ENCODE measurements around the gene CHCHD6. TPM values are rescaled to one million over a fixed set of nuclear protein-coding genes. Genes with fewer than 3 reads are reported as not detected.

Gene CHCHD6
- total RNA-seq, 2 donors from 2014 or later, result 23.6 to 34.4 TPM

- Histone ChIP-seq H3K4me3 (ENCODE audit: low read length) (no peak overlapping the region), H3K36me3 (ENCODE audit: control insufficient read depth, insufficient read depth, low read length) (no peaks in the 10 kb centered on the region), H3K9ac (ENCODE audit: extremely low read depth, low read length, poor library complexity, severe bottlenecking) (no peak overlapping the region), H3K27ac (ENCODE audit: low read depth, low read length) (no peak overlapping the region), H3K9me3 (ENCODE audit: control insufficient read depth, low read length) (no peaks in the 10 kb centered on the region), H3K4me1 (ENCODE audit: control insufficient read depth, insufficient read depth, low read length) (peaks cover 3% of the 10 kb centered on the region), H3K27me3 (ENCODE audit: control insufficient read depth, insufficient read depth, low read length, poor library complexity, severe bottlenecking) (no peaks in the 10 kb centered on the region)
- H3K27me3 Mint-ChIP-seq (ENCODE audit: insufficient read depth), result no peaks in the 10 kb centered on the region
- no peaks in the 10 kb centered on the region for H3K9me3 Mint-ChIP-seq
- no peak overlapping the region for H3K4me3 Mint-ChIP-seq
- no peak for DNase-seq
- H3K4me1 Mint-ChIP-seq, result peaks cover 13% of the 10 kb centered on the region
- H3K27ac Mint-ChIP-seq, result no peak overlapping the region
- H3K36me3 Mint-ChIP-seq (ENCODE audit: low read depth), result no peaks in the 10 kb centered on the region
- WGBS, 2 experiments (ENCODE audit: insufficient coverage in 1 of 2, insufficient read length in 1 of 2), result 90 to 93% methylated on average over 3 of the region's 3 CpGs
- TF ChIP-seq CTCF (conservative IDR thresholded peaks at IDR 0.05), result no peak
Observed at GRCh38 chr3:126880901-126881300, 176.9 kb downstream of the CHCHD6 start.

GRCh38 chr3:126881861-126882260 lies 177.8 kb downstream of the CHCHD6 start:
- Mint-ChIP-seq H3K27me3 (ENCODE audit: insufficient read depth) (no peaks in the 10 kb centered on the region), H3K4me3 (no peak overlapping the region), H3K36me3 (ENCODE audit: low read depth) (no peaks in the 10 kb centered on the region), H3K9me3 (no peaks in the 10 kb centered on the region), H3K27ac (no peak overlapping the region), H3K4me1 (peaks cover 16% of the 10 kb centered on the region)
- Histone ChIP-seq H3K9me3 (ENCODE audit: control insufficient read depth, low read length) (no peaks in the 10 kb centered on the region), H3K4me1 (ENCODE audit: control insufficient read depth, insufficient read depth, low read length) (peaks cover 3% of the 10 kb centered on the region), H3K27ac (ENCODE audit: low read depth, low read length) (no peak overlapping the region), H3K4me3 (ENCODE audit: low read length) (no peak overlapping the region), H3K36me3 (ENCODE audit: control insufficient read depth, insufficient read depth, low read length) (no peaks in the 10 kb centered on the region), H3K9ac (ENCODE audit: extremely low read depth, low read length, poor library complexity, severe bottlenecking) (no peak overlapping the region), H3K27me3 (ENCODE audit: control insufficient read depth, insufficient read depth, low read length, poor library complexity, severe bottlenecking) (no peaks in the 10 kb centered on the region)
- no peak for TF ChIP-seq CTCF (conservative IDR thresholded peaks at IDR 0.05)
- DNase-seq, result no peak
- WGBS, 2 experiments (ENCODE audit: insufficient coverage in 1 of 2, insufficient read length in 1 of 2), result 82 to 95% methylated on average over 3 to 6 of the region's 6 CpGs

- Histone ChIP-seq H3K9me3 (ENCODE audit: control insufficient read depth, low read length) (no peaks in the 10 kb centered on the region), H3K4me1 (ENCODE audit: control insufficient read depth, insufficient read depth, low read length) (peaks cover 15% of the 10 kb centered on the region), H3K9ac (ENCODE audit: extremely low read depth, low read length, poor library complexity, severe bottlenecking) (no peak overlapping the region), H3K36me3 (ENCODE audit: control insufficient read depth, insufficient read depth, low read length) (no peaks in the 10 kb centered on the region), H3K27ac (ENCODE audit: low read depth, low read length) (no peak overlapping the region), H3K4me3 (ENCODE audit: low read length) (no peak overlapping the region), H3K27me3 (ENCODE audit: control insufficient read depth, insufficient read depth, low read length, poor library complexity, severe bottlenecking) (no peaks in the 10 kb centered on the region)
- Mint-ChIP-seq H3K9me3 (no peaks in the 10 kb centered on the region), H3K27me3 (ENCODE audit: insufficient read depth) (no peaks in the 10 kb centered on the region), H3K4me1 (peaks cover 30% of the 10 kb centered on the region), H3K36me3 (ENCODE audit: low read depth) (no peaks in the 10 kb centered on the region), H3K27ac (no peak overlapping the region), H3K4me3 (no peak overlapping the region)
- no peak for DNase-seq
- 94 to 95% methylated on average over 7 of the region's 7 CpGs for WGBS, 2 experiments (ENCODE audit: insufficient coverage in 1 of 2, insufficient read length in 1 of 2)
- TF ChIP-seq CTCF (conservative IDR thresholded peaks at IDR 0.05), result no peak
Observed at GRCh38 chr3:126883241-126883640, 179.2 kb downstream of the CHCHD6 start.
